Hepatocyte (in vitro differentiated cells): ENCODE measurements around the gene PCGF3. TPM values are rescaled to one million over a fixed set of nuclear protein-coding genes. Genes with fewer than 3 reads are reported as not detected.
A peak's percentile ranks its signal among the peaks of the same experiment; 100 is the strongest.

Experiments used
- DNase-seq: peaks from one replicate; pipeline ENCODE4 v3.0.0-alpha.2; 2016; ENCODE audit warnings: low spot score
- H2AFZ ChIP-seq: fragments of 200-600 bp; sonication (generic); 2 replicates; pipeline ENCODE4 v1.6.0; 2016; ENCODE audit warnings: antibody characterized with exemption, mild to moderate bottlenecking
- H3K27ac ChIP-seq: fragments of 200-600 bp; sonication (generic); 2 replicates; pipeline ENCODE4 v1.5.1; 2016; ENCODE audit warnings: mild to moderate bottlenecking
- H3K27me3 ChIP-seq: fragments of 200-600 bp; sonication (generic); 2 replicates; pipeline ENCODE4 v1.6.1; 2016
- H3K36me3 ChIP-seq: fragments of 200-600 bp; sonication (generic); replicated peaks from 2 replicates; pipeline ENCODE4 v1.5.1; 2016; ENCODE audit warnings: low read depth; ENCODE audit not compliant: insufficient read depth
- H3K4me1 ChIP-seq: fragments of 200-600 bp; sonication (generic); 2 replicates; pipeline ENCODE4 v1.5.1; 2016; ENCODE audit warnings: mild to moderate bottlenecking, moderate library complexity; ENCODE audit not compliant: insufficient read depth
- H3K4me2 ChIP-seq: fragments of 200-600 bp; sonication (generic); 2 replicates; pipeline ENCODE4 v1.6.0; 2016
- H3K4me3 ChIP-seq: fragments of 200-600 bp; sonication (generic); 2 replicates; pipeline ENCODE4 v1.5.1; 2016; ENCODE audit warnings: mild to moderate bottlenecking
- H3K79me2 ChIP-seq: fragments of 200-600 bp; sonication (generic); 2 replicates; pipeline ENCODE4 v1.6.0; 2017; ENCODE audit warnings: mild to moderate bottlenecking
- H3K9me2 ChIP-seq: fragments of 200-600 bp; sonication (generic); replicated peaks from 2 replicates; pipeline ENCODE4 v1.6.0; 2017; ENCODE audit warnings: mild to moderate bottlenecking; ENCODE audit not compliant: insufficient read depth
- H3K9me3 ChIP-seq: fragments of 200-600 bp; sonication (generic); 2 replicates; pipeline ENCODE4 v1.5.1; 2016; ENCODE audit warnings: low read depth, mild to moderate bottlenecking
- H4K20me1 ChIP-seq: fragments of 200-600 bp; sonication (generic); 2 replicates; pipeline ENCODE4 v1.6.0; 2016; ENCODE audit warnings: mild to moderate bottlenecking; ENCODE audit not compliant: insufficient read depth, poor library complexity, severe bottlenecking
- EZH2 ChIP-seq: fragments of 200-600 bp; sonication (generic); IDR thresholded peaks from 2 replicates; pipeline ENCODE4 v1.6.1; 2016; ENCODE audit warnings: antibody characterized with exemption, mild to moderate bottlenecking, borderline replicate concordance
- EZH2phosphoT487 ChIP-seq: fragments of 200-600 bp; sonication (generic); IDR thresholded peaks from one replicate; pipeline ENCODE4 v1.6.1; 2018; ENCODE audit warnings: antibody characterized with exemption, mild to moderate bottlenecking, low read depth, moderate library complexity; ENCODE audit not compliant: unreplicated experiment, severe bottlenecking
- WGBS: methylation state at CpG from one replicate; pipeline ENCODE4 v1.1.6; 2016; ENCODE audit warnings: low lambda C conversion rate; ENCODE audit errors: missing lambda C conversion rate; 5-methylcytosine and 5-hydroxymethylcytosine counted together
- polyA plus RNA-seq: library from polyadenylated mRNA; unstranded; fragments of >200 nt; fragmentation: Nextera tagmentation; extraction: Ambion mirVana; gene quantifications from 2 replicates; pipeline ENCODE4 v1.2.1, GENCODE V29; 2016
- total RNA-seq: library from RNA; depleted of rRNA; stranded (reverse); fragments of >200 nt; gene quantifications from 2 replicates; pipeline ENCODE4 v1.2.3, GENCODE V29; 2014
- TF ChIP-seq, protein P1 (sequence below): fragments of 200-600 bp; sonication (generic); IDR thresholded peaks from 2 replicates; pipeline ENCODE4 v1.5.1; 2016; ENCODE audit warnings: antibody characterized with exemption, mild to moderate bottlenecking; ENCODE audit not compliant: poor library complexity

The PCGF3 gene
- total and polyA plus RNA-seq, 2 experiments from 2014 or later: 21.8 to 43.5 TPM

DNA sequence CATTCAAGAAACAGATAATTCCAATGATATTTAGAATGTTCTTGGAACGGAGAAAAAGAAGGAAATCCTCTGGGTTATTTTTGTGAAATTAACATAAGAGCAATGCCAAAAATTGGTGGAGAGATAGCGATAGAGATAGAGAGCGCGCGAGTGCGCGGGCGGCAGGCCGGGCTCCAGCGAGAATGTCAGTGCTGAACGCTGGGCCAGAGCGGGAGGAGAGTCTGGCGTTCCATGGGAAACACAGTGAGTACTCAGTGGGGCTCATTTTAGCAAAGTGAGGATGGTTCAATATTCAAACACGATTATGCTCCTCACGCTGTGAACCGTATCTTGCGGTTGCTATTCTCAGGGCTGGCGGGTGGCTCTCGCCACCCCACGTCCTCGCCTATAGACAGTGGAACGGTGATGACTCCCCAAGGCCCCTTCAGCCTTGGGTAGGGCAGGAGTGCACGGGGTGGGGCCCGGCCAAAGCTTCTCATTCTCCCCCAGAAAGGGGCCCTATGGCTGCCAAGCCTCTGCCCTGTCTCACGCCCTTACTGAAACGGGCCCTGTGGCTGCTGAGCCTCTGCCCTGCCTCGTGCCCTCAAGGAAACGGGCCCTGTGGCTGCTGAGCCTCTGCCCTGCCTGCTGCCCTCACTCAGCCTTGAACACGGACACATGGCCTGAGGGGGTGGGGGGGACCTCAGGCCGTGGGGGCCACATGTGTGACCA, 103.4 kb downstream of the PCGF3 start:
- H3K9me2 ChIP-seq: no peaks in the 10 kb centered on the region
- H3K4me1 ChIP-seq: no peaks in the 10 kb centered on the region
- no peaks in the 10 kb centered on the region for H3K79me2 ChIP-seq
- H3K4me2 ChIP-seq: no peak overlapping the region
- peaks cover 11% of the 10 kb centered on the region for H3K27me3 ChIP-seq
- H3K36me3 ChIP-seq: no peaks in the 10 kb centered on the region
- no peak for DNase-seq
- H4K20me1 ChIP-seq: no peaks in the 10 kb centered on the region
- no peak overlapping the region for H2AFZ ChIP-seq
- no peaks in the 10 kb centered on the region for H3K9me3 ChIP-seq
- TF ChIP-seq EZH2 (no peak), EZH2phosphoT487 (no peak)
- TF ChIP-seq, protein P1, sequence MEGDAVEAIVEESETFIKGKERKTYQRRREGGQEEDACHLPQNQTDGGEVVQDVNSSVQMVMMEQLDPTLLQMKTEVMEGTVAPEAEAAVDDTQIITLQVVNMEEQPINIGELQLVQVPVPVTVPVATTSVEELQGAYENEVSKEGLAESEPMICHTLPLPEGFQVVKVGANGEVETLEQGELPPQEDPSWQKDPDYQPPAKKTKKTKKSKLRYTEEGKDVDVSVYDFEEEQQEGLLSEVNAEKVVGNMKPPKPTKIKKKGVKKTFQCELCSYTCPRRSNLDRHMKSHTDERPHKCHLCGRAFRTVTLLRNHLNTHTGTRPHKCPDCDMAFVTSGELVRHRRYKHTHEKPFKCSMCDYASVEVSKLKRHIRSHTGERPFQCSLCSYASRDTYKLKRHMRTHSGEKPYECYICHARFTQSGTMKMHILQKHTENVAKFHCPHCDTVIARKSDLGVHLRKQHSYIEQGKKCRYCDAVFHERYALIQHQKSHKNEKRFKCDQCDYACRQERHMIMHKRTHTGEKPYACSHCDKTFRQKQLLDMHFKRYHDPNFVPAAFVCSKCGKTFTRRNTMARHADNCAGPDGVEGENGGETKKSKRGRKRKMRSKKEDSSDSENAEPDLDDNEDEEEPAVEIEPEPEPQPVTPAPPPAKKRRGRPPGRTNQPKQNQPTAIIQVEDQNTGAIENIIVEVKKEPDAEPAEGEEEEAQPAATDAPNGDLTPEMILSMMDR: no peak
- 93% methylated on average over 29 of the region's 30 CpGs for WGBS
- no peak overlapping the region for H3K4me3 ChIP-seq
- no peak overlapping the region for H3K27ac ChIP-seq

DNA sequence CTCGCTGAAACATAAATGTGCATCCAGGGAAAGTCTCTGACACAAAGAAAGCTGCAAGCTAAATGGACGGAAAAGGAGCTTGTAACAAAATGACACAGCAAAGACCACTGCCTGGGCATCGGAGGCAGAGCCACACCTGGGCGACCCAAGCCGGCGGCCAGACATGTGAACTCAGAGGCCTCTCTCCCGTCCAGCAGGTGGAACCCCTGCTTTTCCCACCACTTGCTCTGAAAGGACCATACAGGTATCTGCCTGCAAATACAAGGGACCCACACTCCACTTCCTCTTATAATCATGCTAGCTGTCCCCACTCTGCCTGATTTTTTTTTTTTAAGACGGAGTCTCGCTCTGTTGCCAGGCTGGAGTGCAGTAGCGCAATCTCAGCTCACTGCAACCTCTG, 108.3 kb downstream of the PCGF3 start:
- H4K20me1 ChIP-seq: no peaks in the 10 kb centered on the region
- H3K4me3 ChIP-seq: no peak overlapping the region
- no peaks in the 10 kb centered on the region for H3K9me2 ChIP-seq
- H3K79me2 ChIP-seq: no peaks in the 10 kb centered on the region
- no peak for DNase-seq
- no peak overlapping the region for H3K27ac ChIP-seq
- no peaks in the 10 kb centered on the region for H3K4me1 ChIP-seq
- H3K27me3 ChIP-seq: peaks cover 17% of the 10 kb centered on the region
- no peak overlapping the region for H3K4me2 ChIP-seq
- no peaks in the 10 kb centered on the region for H3K36me3 ChIP-seq
- H2AFZ ChIP-seq: no peak overlapping the region
- TF ChIP-seq, protein P1: peak; percentile 7
- TF ChIP-seq EZH2phosphoT487: no peak
- WGBS: 59% methylated on average over 10 of the region's 10 CpGs
- H3K9me3 ChIP-seq: no peaks in the 10 kb centered on the region

DNA sequence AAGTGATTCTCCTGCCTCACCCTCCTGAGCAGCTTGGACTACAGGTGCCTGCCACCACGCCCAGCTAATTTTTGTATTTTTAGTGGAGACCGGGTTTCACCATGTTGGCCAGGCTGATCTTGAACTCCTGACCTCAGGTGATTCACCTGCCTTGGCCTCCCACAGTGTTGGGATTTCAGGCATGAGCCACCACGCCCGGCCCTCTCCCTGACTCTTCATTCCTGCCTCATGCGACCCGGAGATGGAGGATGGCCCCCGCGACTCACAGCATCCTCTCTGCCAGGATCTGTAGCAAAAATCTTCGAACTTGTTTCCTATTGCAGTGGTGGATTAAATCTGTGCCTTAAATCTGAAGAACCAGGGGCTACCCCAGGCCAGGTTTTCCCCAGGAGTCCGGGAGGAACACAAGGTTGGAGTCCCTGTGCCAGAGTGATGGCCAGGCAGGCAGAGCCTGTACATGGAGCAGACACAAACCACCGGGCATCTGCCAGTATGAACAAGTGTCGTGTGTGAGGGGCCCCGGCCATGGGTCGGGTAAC, 108.7 kb downstream of the PCGF3 start:
- no peaks in the 10 kb centered on the region for H3K79me2 ChIP-seq
- H2AFZ ChIP-seq: no peak overlapping the region
- H4K20me1 ChIP-seq: no peaks in the 10 kb centered on the region
- no peaks in the 10 kb centered on the region for H3K36me3 ChIP-seq
- no peaks in the 10 kb centered on the region for H3K9me2 ChIP-seq
- 83% methylated on average over 14 of the region's 14 CpGs for WGBS
- DNase-seq: no peak
- no peak for TF ChIP-seq EZH2
- H3K4me3 ChIP-seq: no peak overlapping the region
- peaks cover 17% of the 10 kb centered on the region for H3K27me3 ChIP-seq
- no peaks in the 10 kb centered on the region for H3K4me1 ChIP-seq
- H3K9me3 ChIP-seq: no peaks in the 10 kb centered on the region
- no peak overlapping the region for H3K27ac ChIP-seq
- no peak overlapping the region for H3K4me2 ChIP-seq

DNA sequence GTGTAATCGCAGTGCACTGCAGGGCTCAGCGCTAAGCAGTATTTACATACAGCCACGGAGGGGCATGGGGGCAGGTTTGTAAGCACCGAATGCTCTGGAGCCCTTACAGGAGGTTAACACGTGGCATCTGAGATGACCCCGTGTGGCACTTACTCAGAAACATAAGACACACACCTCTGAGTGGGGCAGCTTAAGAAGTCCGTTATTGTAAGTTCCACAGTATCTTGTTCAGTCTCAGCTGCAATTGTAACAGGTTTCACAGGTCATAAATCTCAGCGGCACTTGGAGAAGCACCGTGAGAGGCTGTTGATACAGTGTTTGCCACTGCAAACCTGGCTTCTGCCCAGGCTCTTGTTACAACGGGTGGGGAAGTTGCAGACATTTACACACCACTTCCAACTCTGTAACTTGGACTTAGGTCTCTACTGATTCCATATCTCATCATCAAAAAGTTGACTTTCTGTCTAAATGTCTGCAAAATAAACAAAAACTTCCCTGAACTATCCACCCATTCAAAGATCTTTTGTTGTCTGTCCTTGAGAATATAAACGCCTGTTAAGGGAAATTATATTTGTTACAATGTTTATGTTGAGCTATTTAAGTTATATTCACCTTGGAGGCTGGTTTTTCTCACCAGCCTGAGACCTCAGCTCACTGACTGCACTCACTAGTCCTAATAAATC, 110.0 kb downstream of the PCGF3 start:
- Histone ChIP-seq H3K27me3 (peaks cover 17% of the 10 kb centered on the region), H3K4me3 (no peak overlapping the region), H3K9me3 (no peaks in the 10 kb centered on the region), H3K9me2 (no peaks in the 10 kb centered on the region), H2AFZ (no peak overlapping the region), H3K27ac (no peak overlapping the region), H3K4me1 (no peaks in the 10 kb centered on the region), H3K4me2 (no peak overlapping the region), H3K79me2 (no peaks in the 10 kb centered on the region), H4K20me1 (no peaks in the 10 kb centered on the region), H3K36me3 (no peaks in the 10 kb centered on the region)
- DNase-seq: peak; percentile 57
- WGBS: 32% methylated on average over 11 of the region's 11 CpGs
- no peak for TF ChIP-seq EZH2phosphoT487
- TF ChIP-seq EZH2: no peak
- TF ChIP-seq, protein P1: no peak
